T-helper 2 cell (primary cell): ENCODE data around the gene PPP2R5C.
A peak's percentile ranks its signal among the peaks of the same experiment; 100 is the strongest.

ENCODE experiments used
- DNase-seq, 5 experiments: peaks; one replicate each; pipeline versions ENCODE4 v3.0.0 to v3.0.0-alpha.2; 2012 to 2022

Gene PPP2R5C

GRCh38 chr14:101843038-101843437 lies 81.5 kb downstream of the PPP2R5C start:
- no peak for DNase-seq

DNA sequence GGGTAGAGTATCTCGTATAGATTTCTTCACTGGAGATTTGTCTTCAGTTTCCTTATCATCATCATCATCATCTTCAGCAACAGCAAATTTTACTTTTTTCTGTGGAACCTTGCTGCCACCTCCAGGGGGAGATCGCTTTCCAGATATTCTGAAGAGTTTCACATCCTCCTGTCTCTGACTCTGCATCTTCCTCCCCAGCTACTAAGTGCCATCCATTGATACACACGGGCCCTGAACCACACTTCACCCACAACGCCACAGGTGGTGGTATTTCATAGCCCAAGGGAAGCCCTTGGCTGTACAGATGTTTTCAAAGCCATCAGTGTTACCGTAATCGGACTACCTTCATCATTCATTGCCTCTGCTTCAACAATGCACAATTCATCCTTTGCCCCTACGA lies 82.2 kb downstream of the PPP2R5C start:
- DNase-seq = peak in 4 of 5 experiments; percentile 23 to 91 (median 59)

GRCh38 chr14:101844219-101844618 lies 82.7 kb downstream of the PPP2R5C start:
- DNase-seq = no peak

- DNase-seq = peak in 1 of 5 experiments; percentile 88
Measured at GRCh38 chr14:101844751-101845150, 83.2 kb downstream of the PPP2R5C start.

- no peak for DNase-seq
Measured at GRCh38 chr14:101845496-101845895, 84.0 kb downstream of the PPP2R5C start.

GRCh38 chr14:101845896-101846295 lies 84.4 kb downstream of the PPP2R5C start:
- DNase-seq = no peak

DNA sequence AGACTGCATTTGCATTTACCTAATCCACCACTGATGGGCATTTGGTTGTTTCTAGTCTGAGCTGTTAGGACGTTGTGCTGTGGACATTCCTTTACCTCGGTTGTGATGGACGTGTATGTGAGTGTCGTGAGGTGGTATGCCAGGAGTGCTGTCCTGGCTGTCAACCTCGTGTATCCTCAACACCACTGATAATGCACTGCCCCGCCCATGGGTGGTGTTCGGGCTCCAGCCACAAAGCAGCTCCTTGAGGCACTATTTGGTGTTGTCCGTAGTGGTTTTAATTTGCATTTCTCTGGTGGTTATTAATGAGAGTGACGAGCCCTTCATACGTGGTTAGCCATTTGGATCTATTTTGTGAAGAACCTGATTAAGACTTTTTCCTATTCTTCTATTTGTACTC lies 87.6 kb downstream of the PPP2R5C start:
- DNase-seq = no peak

DNA sequence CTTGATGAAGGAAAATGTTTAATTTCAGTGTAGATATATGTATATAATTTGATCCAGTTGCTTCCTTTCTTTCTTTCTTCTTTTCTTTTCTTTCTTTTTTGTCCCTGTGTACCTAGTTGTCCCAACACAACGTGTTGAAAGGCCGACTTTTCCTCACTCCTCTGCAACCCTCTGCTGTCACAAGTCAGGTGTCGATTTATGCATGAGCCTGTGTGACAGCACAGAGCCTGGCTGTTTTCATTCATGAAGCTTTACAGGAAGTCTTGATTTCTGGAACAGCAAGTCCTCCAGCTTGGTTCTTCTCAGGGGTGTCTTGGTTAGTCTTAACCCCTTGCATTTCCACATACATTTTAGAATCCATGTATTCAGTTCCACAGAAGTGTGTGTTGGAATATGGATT lies 88.1 kb downstream of the PPP2R5C start:
- no peak for DNase-seq

- DNase-seq = no peak
Measured at GRCh38 chr14:101851183-101851582, 89.7 kb downstream of the PPP2R5C start.

DNA sequence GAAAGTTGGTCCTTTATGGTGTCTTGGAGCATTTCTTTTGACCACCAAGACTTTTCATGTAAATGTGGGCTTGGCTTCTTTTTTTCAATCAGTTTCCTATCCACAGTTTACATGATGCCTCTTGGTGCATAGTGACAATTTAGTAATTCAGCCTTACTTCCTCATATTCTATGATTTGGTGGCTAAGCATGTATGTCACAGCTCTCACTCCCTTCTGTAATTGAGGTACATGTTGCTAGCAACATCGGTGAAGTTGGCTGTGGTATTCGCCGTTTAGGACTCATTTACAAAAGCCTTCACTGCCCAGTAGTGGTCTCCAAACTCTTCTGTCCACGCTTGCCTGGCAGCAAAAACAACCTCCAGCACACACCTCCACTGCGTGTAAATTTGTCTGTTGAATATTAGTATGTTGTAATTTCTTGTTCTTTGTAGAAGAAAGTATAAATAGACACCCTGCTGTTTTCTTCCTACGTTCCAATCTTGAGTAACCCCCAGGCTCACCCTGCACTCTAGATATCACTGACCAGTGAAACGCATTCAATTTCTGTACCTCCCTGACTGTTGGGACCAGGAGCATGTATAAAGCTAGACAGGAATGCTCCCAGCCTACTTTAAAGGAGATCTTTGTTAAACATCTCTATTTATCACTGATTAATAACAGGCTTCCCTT lies 90.4 kb downstream of the PPP2R5C start:
- DNase-seq = no peak

GRCh38 chr14:101852785-101853184 lies 91.3 kb downstream of the PPP2R5C start:
- no peak for DNase-seq

DNA sequence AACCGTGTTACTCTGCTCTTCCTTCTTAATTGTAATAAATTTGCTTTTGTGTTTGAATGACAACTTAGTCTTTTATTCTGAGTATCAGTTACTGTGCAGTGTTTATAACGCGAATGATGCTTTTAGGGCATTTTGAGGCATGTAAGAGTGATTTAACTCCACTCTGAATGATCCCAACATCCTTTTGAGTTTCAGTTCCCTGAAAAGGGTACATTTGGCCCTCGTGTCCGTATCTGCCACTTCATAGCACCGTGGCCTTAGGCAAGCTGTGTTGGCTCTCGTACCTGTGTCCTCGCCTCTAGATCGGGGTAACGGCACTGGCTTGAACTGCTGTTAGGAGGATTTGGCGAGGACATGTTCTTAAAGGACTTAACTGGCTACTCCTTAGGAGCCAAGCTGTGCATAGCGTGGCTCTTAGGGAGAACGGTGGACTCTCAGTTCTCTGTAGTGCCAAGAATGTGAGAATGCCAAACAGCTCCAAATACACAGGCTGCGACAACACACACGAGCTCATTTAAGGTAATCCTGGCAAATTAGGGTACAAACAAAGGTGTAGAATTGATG lies 92.0 kb downstream of the PPP2R5C start:
- no peak for DNase-seq

DNA sequence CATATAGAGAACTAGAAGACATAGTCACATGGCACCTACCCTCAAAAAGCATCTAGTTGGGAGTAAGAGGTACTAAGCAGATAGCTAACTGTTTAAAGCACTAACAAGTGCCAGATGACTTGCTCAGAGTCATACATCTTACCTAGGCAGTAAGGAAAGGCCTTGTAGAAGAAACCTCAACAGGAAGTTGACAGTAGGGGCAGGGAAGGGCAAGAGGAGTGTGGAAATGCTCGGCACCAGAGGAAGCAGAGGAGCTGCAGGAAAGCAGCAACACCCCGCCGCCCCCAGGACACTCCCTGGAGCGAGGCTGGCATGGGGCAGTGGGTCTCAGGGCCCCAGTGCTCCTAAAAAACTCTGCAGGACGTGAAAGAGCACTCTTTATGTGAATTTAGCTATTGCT lies 92.9 kb downstream of the PPP2R5C start:
- DNase-seq = peak in 2 of 5 experiments; percentile 31 to 63

GRCh38 chr14:101855958-101856357 lies 94.4 kb downstream of the PPP2R5C start:
- no peak for DNase-seq

DNA sequence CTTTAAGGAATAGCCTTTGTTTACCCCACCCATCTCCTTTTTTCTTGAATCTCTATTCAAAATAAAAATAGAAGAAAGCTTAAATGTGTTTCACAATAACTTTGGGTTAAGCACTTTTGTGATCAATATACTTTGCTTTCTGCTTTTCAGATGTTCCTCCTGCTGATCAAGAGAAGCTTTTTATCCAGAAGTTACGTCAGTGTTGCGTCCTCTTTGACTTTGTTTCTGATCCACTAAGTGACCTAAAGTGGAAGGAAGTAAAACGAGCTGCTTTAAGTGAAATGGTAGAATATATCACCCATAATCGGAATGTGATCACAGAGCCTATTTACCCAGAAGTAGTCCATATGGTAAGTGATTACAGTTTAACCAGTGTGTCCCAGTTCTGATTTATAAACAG lies 95.0 kb downstream of the PPP2R5C start:
- DNase-seq = no peak

DNA sequence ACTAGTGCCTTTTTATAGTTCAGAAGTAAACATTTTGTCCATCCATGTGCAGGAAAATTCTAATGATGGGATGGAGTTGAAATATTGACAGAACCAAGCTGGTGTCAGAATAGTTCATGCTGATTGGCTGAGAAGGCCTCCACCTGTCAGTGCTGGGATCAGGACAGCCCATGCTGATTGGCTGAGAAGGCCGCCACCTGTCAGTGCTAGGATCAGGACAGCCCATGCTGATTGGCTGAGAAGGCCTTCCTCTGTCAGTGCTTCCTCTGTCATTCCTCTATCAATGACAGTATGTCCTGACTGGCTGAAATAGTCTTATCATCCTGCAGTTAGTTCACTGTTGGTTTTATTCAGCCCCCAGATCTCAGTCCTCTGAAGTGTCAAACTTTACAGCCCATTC lies 95.7 kb downstream of the PPP2R5C start:
- no peak for DNase-seq

GRCh38 chr14:101858791-101859537 lies 97.5 kb downstream of the PPP2R5C start:
- peak in 1 of 5 experiments; percentile 39 for DNase-seq

DNA sequence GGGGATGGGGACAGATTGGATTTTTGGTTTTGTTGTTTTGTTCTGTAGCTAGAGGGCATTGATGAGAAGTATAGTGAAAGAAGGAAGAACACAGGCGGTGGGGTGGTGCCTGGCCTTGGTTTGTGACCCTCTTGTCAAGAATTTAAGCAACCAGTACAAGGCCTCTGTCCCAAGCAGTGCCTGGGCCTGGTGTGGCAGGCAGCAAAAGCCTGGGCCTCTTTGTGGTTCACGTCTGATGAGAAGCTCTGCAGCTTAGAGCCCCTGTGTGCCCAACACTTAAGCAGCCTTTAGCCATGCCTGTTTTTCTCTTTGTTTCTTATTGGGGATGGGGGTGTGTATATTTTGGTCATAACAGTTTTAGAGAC lies 98.0 kb downstream of the PPP2R5C start:
- DNase-seq = no peak

- DNase-seq = no peak
Measured at GRCh38 chr14:101859958-101860357, 98.4 kb downstream of the PPP2R5C start.

DNA sequence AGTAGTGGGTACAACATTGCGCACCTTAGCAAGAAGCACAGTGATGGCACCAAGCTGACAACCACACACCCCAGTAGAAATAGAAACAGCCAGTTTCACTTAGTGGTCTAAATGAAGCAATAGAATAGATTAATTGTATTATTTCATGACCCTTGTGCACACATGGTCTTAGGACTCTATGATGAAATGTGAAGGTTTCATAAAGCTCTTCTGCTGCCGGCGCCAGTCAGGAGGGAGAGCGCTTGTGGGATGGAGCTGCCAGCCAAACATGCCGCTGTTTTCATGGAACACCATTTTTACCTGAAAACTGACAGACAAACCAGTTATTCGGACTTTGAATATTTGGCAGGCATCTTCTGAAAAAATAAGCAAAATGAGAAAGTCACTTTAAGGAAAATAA lies 100.0 kb downstream of the PPP2R5C start:
- DNase-seq = no peak

GRCh38 chr14:101862177-101862576 lies 100.7 kb downstream of the PPP2R5C start:
- DNase-seq = no peak

DNA sequence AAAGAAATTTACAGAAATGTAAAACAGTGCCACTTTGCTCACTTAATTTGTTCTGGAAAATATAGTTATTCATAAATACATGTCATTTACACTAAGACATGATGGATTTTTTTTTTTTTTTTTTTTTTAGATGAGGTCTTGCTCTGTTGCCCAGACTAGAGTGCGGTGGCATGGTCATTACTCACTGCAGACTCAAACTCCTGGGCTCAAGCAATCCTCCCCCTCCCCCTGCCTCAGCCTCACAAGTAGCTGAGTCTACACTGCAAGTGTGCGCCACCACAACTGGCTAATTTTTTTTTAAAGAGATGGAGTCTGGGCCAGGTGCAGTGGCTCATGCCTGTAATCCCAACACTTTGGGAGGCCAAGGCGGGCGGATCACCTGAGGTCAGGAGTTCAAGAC lies 101.2 kb downstream of the PPP2R5C start:
- DNase-seq = no peak

- DNase-seq = no peak
Measured at GRCh38 chr14:101865288-101865687, 103.8 kb downstream of the PPP2R5C start.

GRCh38 chr14:101867854-101868253 lies 106.3 kb downstream of the PPP2R5C start:
- no peak for DNase-seq
